HepG2 (cell line): ENCODE results near the gene RNH1. TPM values are rescaled to one million over a fixed set of nuclear protein-coding genes. Genes with fewer than 3 reads are reported as not detected.

ENCODE experiments used
- ELF4 ChIP-seq: sonication (generic); formaldehyde crosslinking; IDR thresholded peaks from 2 replicates; pipeline ENCODE4 v1.5.0; 2020; ENCODE audit warnings: missing genetic modification reagents, mild to moderate bottlenecking, moderate library complexity, borderline replicate concordance
- FOXP1 ChIP-seq, 2 experiments: fragments of 450-650 bp in 1 of 2; IDR thresholded peaks; 2 replicates each; pipeline ENCODE4 v1.6.1; 2017 to 2018; ENCODE audit warnings: antibody characterized with exemption in 1 of 2
- JUNB ChIP-seq: sonication (generic); formaldehyde crosslinking; IDR thresholded peaks from 2 replicates; pipeline ENCODE4 v1.8.0; 2022; ENCODE audit warnings: missing genetic modification reagents, mild to moderate bottlenecking, borderline replicate concordance
- KAT7 ChIP-seq: IDR thresholded peaks from 2 replicates; pipeline ENCODE4 v1.6.1; 2018; ENCODE audit warnings: borderline replicate concordance, missing compliant biosample characterization
- MIER3 ChIP-seq: IDR thresholded peaks from 2 replicates; pipeline ENCODE4 v1.6.1; 2016; ENCODE audit warnings: missing compliant biosample characterization, borderline replicate concordance
- RFX1 ChIP-seq: fragments of 450-650 bp; IDR thresholded peaks from 2 replicates; pipeline ENCODE4 v1.6.1; 2017
- RFX3 ChIP-seq: IDR thresholded peaks from 2 replicates; pipeline ENCODE4 v1.6.1; 2016; ENCODE audit warnings: missing biosample characterization, missing genetic modification reagents
- RFXANK ChIP-seq: IDR thresholded peaks from 2 replicates; pipeline ENCODE4 v1.6.1; 2016
- SPEN ChIP-seq: sonication (generic); formaldehyde crosslinking; IDR thresholded peaks from 2 replicates; pipeline ENCODE4 v1.5.1; 2020; ENCODE audit warnings: low read depth, mild to moderate bottlenecking, missing genetic modification reagents
- STAG1 ChIP-seq: sonication (generic); formaldehyde crosslinking; IDR thresholded peaks from 2 replicates; pipeline ENCODE4 v1.4.0; 2020; ENCODE audit warnings: missing genetic modification reagents
- ZFP62 ChIP-seq: sonication (generic); formaldehyde crosslinking; IDR thresholded peaks from 2 replicates; pipeline ENCODE4 v1.4.0; 2020; ENCODE audit warnings: missing genetic modification reagents
- ZNF232 ChIP-seq: sonication (generic); formaldehyde crosslinking; IDR thresholded peaks from 2 replicates; pipeline ENCODE4 v1.4.0; 2020; ENCODE audit warnings: missing genetic modification reagents, borderline replicate concordance
- ZNF335 ChIP-seq: sonication (generic); formaldehyde crosslinking; IDR thresholded peaks from 2 replicates; pipeline ENCODE4 v1.4.0; 2020; ENCODE audit warnings: missing genetic modification reagents
- ZNF572 ChIP-seq: sonication (generic); formaldehyde crosslinking; IDR thresholded peaks from 2 replicates; pipeline ENCODE4 v1.5.1; 2020; ENCODE audit warnings: mild to moderate bottlenecking, missing genetic modification reagents
- ZNF652 ChIP-seq: IDR thresholded peaks from 2 replicates; pipeline ENCODE4 v1.6.1; 2016; ENCODE audit warnings: low read depth, borderline replicate concordance
- ZNF788 ChIP-seq: sonication (generic); formaldehyde crosslinking; IDR thresholded peaks from 2 replicates; pipeline ENCODE4 v1.5.0; 2020; ENCODE audit warnings: mild to moderate bottlenecking, missing genetic modification reagents, borderline replicate concordance
- polyA plus RNA-seq, 8 experiments: library from polyadenylated mRNA; depleted of rRNA in 3 of 8; stranded (reverse) in 7 of 8; unstranded in 1 of 8; fragments of >200 nt; fragmentation: Illumina TruSeq in 4 of 8; extraction: Trizol in 4 of 8; gene quantifications; 2 replicates each; pipeline versions ENCODE4 v1.2.1 to v1.2.3, GENCODE V29; 2011 to 2016; ENCODE audit warnings: low read depth in 4 of 8, missing spikeins in 1 of 8, mixed read lengths in 1 of 8; ENCODE audit not compliant: insufficient read depth in 1 of 8
- total RNA-seq, 5 experiments: library from RNA; depleted of rRNA; stranded (reverse); fragments of >200 nt; fragmentation: Illumina TruSeq; extraction: Trizol; gene quantifications; 2 replicates each; pipeline ENCODE4 v1.2.3, GENCODE V29; 2016; ENCODE audit warnings: low read depth in 1 of 5
- TF ChIP-seq, protein P1 (sequence below), 2 experiments: sonication (generic) in 1 of 2; formaldehyde crosslinking in 1 of 2; IDR thresholded peaks; 2 replicates each; pipeline versions ENCODE4 v1.4.0 to v1.6.1; 2018 to 2020; ENCODE audit warnings: missing genetic modification reagents in 2 of 2, borderline replicate concordance in 1 of 2, low read depth in 1 of 2, mild to moderate bottlenecking in 1 of 2, missing biosample characterization in 1 of 2
- TF ChIP-seq, protein P2 (sequence below): sonication (generic); formaldehyde crosslinking; IDR thresholded peaks from 2 replicates; pipeline ENCODE4 v1.5.0; 2020; ENCODE audit warnings: mild to moderate bottlenecking, missing genetic modification reagents, borderline replicate concordance
- TF ChIP-seq, protein P3 (sequence below): sonication (generic); formaldehyde crosslinking; IDR thresholded peaks from 2 replicates; pipeline ENCODE4 v1.5.0; 2020; ENCODE audit warnings: missing genetic modification reagents
- TF ChIP-seq, protein P4 (sequence below): sonication (generic); formaldehyde crosslinking; IDR thresholded peaks from 2 replicates; pipeline ENCODE4 v1.4.0; 2020; ENCODE audit warnings: missing genetic modification reagents, borderline replicate concordance

RNH1 gene
- total and polyA plus RNA-seq, 2 of the 13 experiments (the other 11 are each of a cell fraction or from before 2014, with no cell fraction given), result 36.0 to 74.1 TPM

GRCh38 chr11:518463-519202 lies 11.6 kb upstream of the RNH1 start (continued):
- TF ChIP-seq ZNF572 (CRISPR knock-in tag) (no peak), KAT7 (CRISPR knock-in tag) (peak; percentile 58; the same call in 1 of the 2 replicates), ELF4 (no peak), RFX3 (CRISPR knock-in tag) (no peak), ZNF652 (CRISPR knock-in tag) (no peak), MIER3 (CRISPR knock-in tag) (peak; percentile 22; the same call in 1 of the 2 replicates), ZNF232 (CRISPR knock-in tag) (no peak), RFX1 (no peak), ZNF788 (CRISPR knock-in tag) (peak; percentile 59; the same call in 1 of the 2 replicates), JUNB (CRISPR knock-in tag) (no peak), FOXP1 (IDR thresholded peaks at IDR 0.05) (no peak), FOXP1 (CRISPR knock-in tag; IDR thresholded peaks at IDR 0.05) (no peak), ZFP62 (CRISPR knock-in tag) (no peak), STAG1 (peak; percentile 78), RFXANK (CRISPR knock-in tag) (peak; percentile 78; the same call in 1 of the 2 replicates), SPEN (peak; percentile 62), ZNF335 (peak; percentile 43; the same call in 1 of the 2 replicates)
- TF ChIP-seq, protein P1, sequence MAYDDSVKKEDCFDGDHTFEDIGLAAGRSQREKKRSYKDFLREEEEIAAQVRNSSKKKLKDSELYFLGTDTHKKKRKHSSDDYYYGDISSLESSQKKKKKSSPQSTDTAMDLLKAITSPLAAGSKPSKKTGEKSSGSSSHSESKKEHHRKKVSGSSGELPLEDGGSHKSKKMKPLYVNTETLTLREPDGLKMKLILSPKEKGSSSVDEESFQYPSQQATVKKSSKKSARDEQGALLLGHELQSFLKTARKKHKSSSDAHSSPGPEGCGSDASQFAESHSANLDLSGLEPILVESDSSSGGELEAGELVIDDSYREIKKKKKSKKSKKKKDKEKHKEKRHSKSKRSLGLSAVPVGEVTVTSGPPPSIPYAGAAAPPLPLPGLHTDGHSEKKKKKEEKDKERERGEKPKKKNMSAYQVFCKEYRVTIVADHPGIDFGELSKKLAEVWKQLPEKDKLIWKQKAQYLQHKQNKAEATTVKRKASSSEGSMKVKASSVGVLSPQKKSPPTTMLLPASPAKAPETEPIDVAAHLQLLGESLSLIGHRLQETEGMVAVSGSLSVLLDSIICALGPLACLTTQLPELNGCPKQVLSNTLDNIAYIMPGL (CRISPR knock-in tag; IDR thresholded peaks at IDR 0.05; ENCODE audit: borderline replicate concordance in 1 of 2, low read depth in 1 of 2), result peak; percentile 89 to 94
- TF ChIP-seq, protein P2, sequence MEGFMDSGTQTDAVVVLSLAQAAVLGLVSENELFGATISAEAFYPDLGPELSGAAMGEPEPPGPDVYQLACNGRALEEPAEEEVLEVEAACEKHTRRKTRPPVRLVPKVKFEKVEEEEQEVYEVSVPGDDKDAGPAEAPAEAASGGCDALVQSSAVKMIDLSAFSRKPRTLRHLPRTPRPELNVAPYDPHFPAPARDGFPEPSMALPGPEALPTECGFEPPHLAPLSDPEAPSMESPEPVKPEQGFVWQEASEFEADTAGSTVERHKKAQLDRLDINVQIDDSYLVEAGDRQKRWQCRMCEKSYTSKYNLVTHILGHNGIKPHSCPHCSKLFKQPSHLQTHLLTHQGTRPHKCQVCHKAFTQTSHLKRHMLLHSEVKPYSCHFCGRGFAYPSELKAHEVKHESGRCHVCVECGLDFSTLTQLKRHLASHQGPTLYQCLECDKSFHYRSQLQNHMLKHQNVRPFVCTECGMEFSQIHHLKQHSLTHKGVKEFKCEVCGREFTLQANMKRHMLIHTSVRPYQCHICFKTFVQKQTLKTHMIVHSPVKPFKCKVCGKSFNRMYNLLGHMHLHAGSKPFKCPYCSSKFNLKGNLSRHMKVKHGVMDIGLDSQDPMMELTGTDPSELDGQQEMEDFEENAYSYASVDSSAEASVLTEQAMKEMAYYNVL, result peak; percentile 77; the same call in 1 of the 2 replicates
- TF ChIP-seq, protein P3, sequence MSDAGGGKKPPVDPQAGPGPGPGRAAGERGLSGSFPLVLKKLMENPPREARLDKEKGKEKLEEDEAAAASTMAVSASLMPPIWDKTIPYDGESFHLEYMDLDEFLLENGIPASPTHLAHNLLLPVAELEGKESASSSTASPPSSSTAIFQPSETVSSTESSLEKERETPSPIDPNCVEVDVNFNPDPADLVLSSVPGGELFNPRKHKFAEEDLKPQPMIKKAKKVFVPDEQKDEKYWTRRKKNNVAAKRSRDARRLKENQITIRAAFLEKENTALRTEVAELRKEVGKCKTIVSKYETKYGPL (CRISPR knock-in tag), result no peak
- TF ChIP-seq, protein P4, sequence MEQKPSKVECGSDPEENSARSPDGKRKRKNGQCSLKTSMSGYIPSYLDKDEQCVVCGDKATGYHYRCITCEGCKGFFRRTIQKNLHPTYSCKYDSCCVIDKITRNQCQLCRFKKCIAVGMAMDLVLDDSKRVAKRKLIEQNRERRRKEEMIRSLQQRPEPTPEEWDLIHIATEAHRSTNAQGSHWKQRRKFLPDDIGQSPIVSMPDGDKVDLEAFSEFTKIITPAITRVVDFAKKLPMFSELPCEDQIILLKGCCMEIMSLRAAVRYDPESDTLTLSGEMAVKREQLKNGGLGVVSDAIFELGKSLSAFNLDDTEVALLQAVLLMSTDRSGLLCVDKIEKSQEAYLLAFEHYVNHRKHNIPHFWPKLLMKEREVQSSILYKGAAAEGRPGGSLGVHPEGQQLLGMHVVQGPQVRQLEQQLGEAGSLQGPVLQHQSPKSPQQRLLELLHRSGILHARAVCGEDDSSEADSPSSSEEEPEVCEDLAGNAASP, result 0 out of 2 replicates have a peak, but pooled peaks have one; percentile 46
